IMR-90 (cell line): Measurements from ENCODE around the gene BTBD6.

Experiments
- BHLHE40 ChIP-seq: fragments of 150-350 bp; IDR thresholded peaks from 2 replicates; pipeline ENCODE4 v1.6.1; 2016; ENCODE audit warnings: mild to moderate bottlenecking, low read depth, low read length
- CEBPB ChIP-seq: IDR thresholded peaks from 2 replicates; pipeline ENCODE4 v1.6.1; 2012; ENCODE audit warnings: low read depth, low read length, improper control_type of control experiment
- CHD1 ChIP-seq: IDR thresholded peaks from 2 replicates; pipeline ENCODE4 v1.6.1; 2012; ENCODE audit warnings: low read depth, low read length, improper control_type of control experiment
- CTCF ChIP-seq: conservative IDR thresholded peaks from 2 replicates; pipeline ENCODE4 v1.5.1; 2012; ENCODE audit warnings: mild to moderate bottlenecking, low read depth, low read length, improper control_type of control experiment
- FOS ChIP-seq: fragments of 150-350 bp; IDR thresholded peaks from 2 replicates; pipeline ENCODE4 v1.6.1; 2016; ENCODE audit warnings: low read depth, low read length
- MAZ ChIP-seq: IDR thresholded peaks from 2 replicates; pipeline ENCODE4 v1.6.1; 2012; ENCODE audit warnings: low read depth, mild to moderate bottlenecking, low read length, improper control_type of control experiment, moderate library complexity, borderline replicate concordance
- MXI1 ChIP-seq: IDR thresholded peaks from 2 replicates; pipeline ENCODE4 v1.6.1; 2012; ENCODE audit warnings: low read depth, mild to moderate bottlenecking, low read length, moderate library complexity, borderline replicate concordance
- POLR2A ChIP-seq: IDR thresholded peaks from 2 replicates; pipeline ENCODE4 v1.6.1; 2012; ENCODE audit warnings: mild to moderate bottlenecking, low read depth, low read length
- RAD21 ChIP-seq: IDR thresholded peaks from 2 replicates; pipeline ENCODE4 v1.6.1; 2012; ENCODE audit warnings: low read length, improper control_type of control experiment
- RFX5 ChIP-seq: IDR thresholded peaks from 2 replicates; pipeline ENCODE4 v1.8.0; 2012; ENCODE audit warnings: low read depth, mild to moderate bottlenecking, low read length, moderate library complexity
- SMC3 ChIP-seq: fragments of 150-350 bp; IDR thresholded peaks from 2 replicates; pipeline ENCODE4 v1.6.1; 2016; ENCODE audit warnings: low read depth, mild to moderate bottlenecking, antibody characterized with exemption, low read length, moderate library complexity
- TF ChIP-seq, protein P1 (sequence below): fragments of 150-350 bp; IDR thresholded peaks from 2 replicates; pipeline ENCODE4 v1.6.1; 2017; ENCODE audit warnings: mild to moderate bottlenecking, antibody characterized with exemption, low read length, low read depth

- TF ChIP-seq CTCF (no peak), MXI1 (no peak), FOS (no peak), RAD21 (no peak), POLR2A (no peak), RFX5 (no peak), CHD1 (no peak), SMC3 (no peak), BHLHE40 (no peak), CEBPB (no peak), MAZ (no peak)
- TF ChIP-seq, protein P1, sequence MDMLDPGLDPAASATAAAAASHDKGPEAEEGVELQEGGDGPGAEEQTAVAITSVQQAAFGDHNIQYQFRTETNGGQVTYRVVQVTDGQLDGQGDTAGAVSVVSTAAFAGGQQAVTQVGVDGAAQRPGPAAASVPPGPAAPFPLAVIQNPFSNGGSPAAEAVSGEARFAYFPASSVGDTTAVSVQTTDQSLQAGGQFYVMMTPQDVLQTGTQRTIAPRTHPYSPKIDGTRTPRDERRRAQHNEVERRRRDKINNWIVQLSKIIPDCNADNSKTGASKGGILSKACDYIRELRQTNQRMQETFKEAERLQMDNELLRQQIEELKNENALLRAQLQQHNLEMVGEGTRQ: no peak
These were observed 25.1 kb upstream of the BTBD6 start for GRCh38 chr14:105223260-105223659.
